Ovary (tissue), 9 donors: ENCODE results near the gene CFAP300. TPM values are rescaled to one million over a fixed set of nuclear protein-coding genes. Genes with fewer than 3 reads are reported as not detected.

Experiments used
- DNase-seq, 5 donors: peaks; one replicate each; pipeline ENCODE4 v3.0.0-alpha.2; 2019 to 2020
- H3K27ac ChIP-seq, 2 donors: fragments of 200-600 bp; one replicate each; pipeline versions ENCODE4 v1.5.1 to v1.8.0; 2019 to 2022
- H3K27me3 ChIP-seq: fragments of 200-600 bp; one replicate; pipeline ENCODE4 v1.8.0; 2022
- H3K36me3 ChIP-seq: fragments of 200-600 bp; sonication (generic); one replicate; pipeline ENCODE4 v1.5.1; 2019
- H3K4me1 ChIP-seq: one replicate; pipeline ENCODE4 v1.8.1; 2013; ENCODE audit warnings: mild to moderate bottlenecking, moderate library complexity; ENCODE audit not compliant: insufficient read depth
- H3K4me3 ChIP-seq: fragments of 200-600 bp; sonication (generic); one replicate; pipeline ENCODE4 v1.5.1; 2017
- H3K9me3 ChIP-seq, 2 donors: fragments of 200-600 bp in 1 of 2; sonication (generic) in 1 of 2; one replicate each; pipeline versions ENCODE4 v1.5.1 to v1.8.1; 2013 to 2019; ENCODE audit warnings: mild to moderate bottlenecking in 1 of 2, moderate library complexity in 1 of 2
- CTCF ChIP-seq, 3 donors: fragments of 450-650 bp in 2 of 3; fragments of 200-600 bp in 1 of 3; IDR thresholded peaks; one replicate each; pipeline versions ENCODE4 v1.5.1 to v1.8.0; 2016 to 2022; ENCODE audit warnings: antibody characterized with exemption in 3 of 3, mild to moderate bottlenecking in 1 of 3
- EP300 ChIP-seq: sonication (generic); formaldehyde crosslinking; IDR thresholded peaks from one replicate; pipeline ENCODE4 v1.6.1; 2017; ENCODE audit warnings: antibody characterized with exemption
- POLR2A ChIP-seq: fragments of 450-650 bp; IDR thresholded peaks from one replicate; pipeline ENCODE4 v1.6.1; 2017; ENCODE audit warnings: antibody characterized with exemption, mild to moderate bottlenecking, moderate library complexity
- WGBS, 3 donors: extraction: QIAGEN DNeasy Blood & Tissue Kit in 1 of 3; methylation state at CpG; one replicate each; pipeline versions ENCODE4 v1.1.5 to v1.1.7; 2013 to 2017; 5-methylcytosine and 5-hydroxymethylcytosine counted together
- intact Hi-C, 4 donors: fragments of 100-400 bp; cut with DNase I; formaldehyde crosslinking; loops; one replicate each; pipeline versions ENCODE4 v1.11.0 to v1.15.1; 2022 to 2023
- polyA plus RNA-seq, 2 donors: library from polyadenylated mRNA; stranded (reverse); fragments of 200-250 nt in 1 of 2; fragments of 350-450 nt in 1 of 2; fragmentation: Illumina TruSeq in 1 of 2; extraction: RNeasy Lipid Tissue Mini Kit (QIAGEN cat#74804) in 1 of 2; gene quantifications; one replicate each; pipeline ENCODE4 v1.2.3, GENCODE V29; 2013 to 2014
- total RNA-seq, 7 donors: library from RNA; depleted of rRNA in 2 of 7; stranded (reverse); fragments of >200 nt in 2 of 7; fragmentation: NEBNext Ultra II Directional in 3 of 7; extraction: Animal tissue kit (Norgen Biotek cat#: 25700) in 3 of 7; gene quantifications; one replicate each; pipeline versions ENCODE4 v1.1.0 to v1.2.4, GENCODE V29; 2016 to 2023
- donor health status: DM: no; HTN: no; CAD: no; lungs with moderate emphysema.
- donor health status: DM: no; HTN: no; CAD: no.
- donor health status: Bipolar disorder and iron deficiency.
- donor health status: DM: yes; HTN: yes; CAD: no.
- donor health status: DM: no; HTN: no; CAD: no.
- donor health status: DM: yes; HTN: yes; CAD: no.

Gene CFAP300
- total and polyA plus RNA-seq, 9 donors, result 2.1 to 20.1 (median 5.7) TPM

GRCh38 chr11:102014756-102015155 is 32.5 kb upstream of the CFAP300 start:
- Histone ChIP-seq H3K36me3 (no peaks in the 10 kb centered on the region), H3K9me3 (no peaks in the 10 kb centered on the region), H3K27me3 (no peaks in the 10 kb centered on the region), H3K4me3 (no peak overlapping the region), H3K27ac (no peak overlapping the region), H3K4me1 (no peaks in the 10 kb centered on the region)
- TF ChIP-seq POLR2A (no peak), CTCF (IDR thresholded peaks at IDR 0.05) (no peak), EP300 (no peak)
- no peak for DNase-seq
- intact Hi-C loops, result loop anchor here in 1 of 4 donors (5.0 kb wide), 1 partner anchor 152 kb away; no protein-coding TSS in a partner anchor
- 77 to 86% (median 79%) methylated on average over 5 of the region's 5 CpGs for WGBS, 3 donors

- Histone ChIP-seq H3K9me3 (no peaks in the 10 kb centered on the region), H3K36me3 (no peaks in the 10 kb centered on the region), H3K4me1 (no peaks in the 10 kb centered on the region), H3K4me3 (no peak overlapping the region), H3K27ac (no peak overlapping the region), H3K27me3 (no peaks in the 10 kb centered on the region)
- WGBS, 3 donors, result 18 to 26% (median 21%) methylated on average over 3 of the region's 3 CpGs
- DNase-seq, result no peak
- TF ChIP-seq POLR2A (no peak), EP300 (no peak), CTCF (IDR thresholded peaks at IDR 0.05) (no peak)
- intact Hi-C loops, result no loop called here
Observed at GRCh38 chr11:102017026-102017425, 30.2 kb upstream of the CFAP300 start.

- H3K27me3 ChIP-seq, result no peaks in the 10 kb centered on the region
- intact Hi-C loops, result no loop called here
- DNase-seq, result no peak
- TF ChIP-seq CTCF (IDR thresholded peaks at IDR 0.05), result no peak
- TF ChIP-seq POLR2A, result no peak
- no peak for TF ChIP-seq EP300
- no peaks in the 10 kb centered on the region for H3K9me3 ChIP-seq
- H3K36me3 ChIP-seq, result no peaks in the 10 kb centered on the region
- 76 to 81% (median 79%) methylated on average over 4 of the region's 4 CpGs for WGBS, 3 donors
- H3K27ac ChIP-seq, result no peak overlapping the region
- H3K4me3 ChIP-seq, result no peak overlapping the region
- no peaks in the 10 kb centered on the region for H3K4me1 ChIP-seq
Observed at GRCh38 chr11:102026217-102026616, 21.0 kb upstream of the CFAP300 start.

GRCh38 chr11:102026959-102027358 is 20.3 kb upstream of the CFAP300 start:
- Histone ChIP-seq H3K9me3 (no peaks in the 10 kb centered on the region), H3K36me3 (no peaks in the 10 kb centered on the region), H3K4me3 (no peak overlapping the region), H3K4me1 (no peaks in the 10 kb centered on the region), H3K27me3 (no peaks in the 10 kb centered on the region), H3K27ac (no peak overlapping the region)
- no peak for TF ChIP-seq EP300
- no peak for TF ChIP-seq CTCF (IDR thresholded peaks at IDR 0.05)
- no peak for TF ChIP-seq POLR2A
- intact Hi-C loops, result no loop called here
- 4 to 7% (median 6%) methylated on average over 2 of the region's 2 CpGs for WGBS, 3 donors
- no peak for DNase-seq
